HG03558 (cell line): Measurements from ENCODE around the gene EEA1.
"Not testable (repeated sequence)": the region's sequence is repeated elsewhere in the genome, so short reads cannot be mapped to it uniquely, and the experiment has no call there.

ENCODE experiments used
- ATAC-seq: cut with Tn5 transposase; IDR thresholded peaks from one replicate; pipeline ENCODE4 v1.9.1; 2021; ENCODE audit warnings: moderate number of reproducible peaks; ENCODE audit not compliant: unreplicated experiment; ENCODE audit errors: extremely low read depth

Gene EEA1

DNA sequence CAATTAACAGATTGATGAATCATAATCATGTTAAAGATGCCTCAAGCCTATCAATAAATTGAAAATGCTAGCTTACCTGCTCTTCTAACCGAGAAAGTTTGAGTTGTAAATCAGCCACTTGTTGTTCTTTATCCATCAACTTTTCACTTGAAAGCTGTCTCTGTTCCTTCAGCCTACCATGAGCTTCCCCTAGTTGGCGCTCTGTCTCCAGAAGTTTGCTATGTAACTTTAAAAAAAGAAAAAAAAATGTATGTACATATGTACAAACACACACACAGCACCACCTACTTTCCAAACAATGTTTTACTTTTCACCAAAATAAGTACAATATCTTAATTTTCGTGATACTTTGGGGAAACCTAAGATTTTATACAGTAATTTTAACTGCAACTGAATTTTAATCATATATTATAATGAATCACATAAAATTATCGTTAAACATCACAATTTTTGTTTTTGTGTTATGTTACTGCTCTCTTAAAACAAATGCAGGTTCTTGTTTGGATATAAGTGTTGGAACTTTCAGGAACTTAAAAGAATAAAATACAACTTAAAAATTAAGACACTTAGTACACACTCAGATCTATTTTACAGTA is 101.2 kb downstream of the EEA1 start:
- ATAC-seq: no peak

DNA sequence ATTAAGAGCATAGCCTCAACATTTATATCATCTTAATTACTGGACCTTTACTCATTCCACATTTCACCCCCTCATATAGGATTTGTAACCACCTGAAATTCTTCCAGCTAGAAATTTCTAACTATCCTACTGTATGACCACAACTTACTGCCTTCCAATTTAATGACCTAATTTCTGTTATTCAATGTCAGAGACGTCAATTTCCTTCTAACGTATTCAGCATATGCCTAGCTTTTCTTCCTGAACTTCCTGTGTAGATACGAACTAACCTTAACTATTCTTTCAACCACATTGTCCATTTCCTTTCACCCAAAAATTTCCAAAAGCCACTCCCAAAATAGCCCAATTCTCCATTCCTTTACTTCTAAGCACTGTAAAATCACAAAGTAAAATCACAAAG is 108.0 kb downstream of the EEA1 start:
- ATAC-seq: no peak

DNA sequence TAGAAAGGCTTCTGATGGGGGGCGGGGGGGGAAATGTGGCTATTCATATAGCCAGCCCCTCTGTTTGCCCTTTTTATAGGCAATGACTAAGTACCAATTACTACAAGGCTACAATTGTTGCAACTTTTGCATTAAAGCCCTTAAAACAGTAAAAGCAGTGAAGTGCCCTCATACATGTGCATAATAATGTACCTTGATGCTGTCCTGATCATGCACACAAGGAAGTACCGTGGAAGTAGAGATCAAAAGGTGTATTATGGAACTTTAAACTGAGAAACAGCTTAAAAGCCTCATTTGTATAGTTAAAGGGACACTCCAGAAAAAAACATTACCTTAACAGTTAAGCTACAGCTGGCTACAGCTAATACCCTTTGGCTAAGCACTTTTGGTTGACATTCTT is 114.5 kb downstream of the EEA1 start:
- no peak for ATAC-seq

DNA sequence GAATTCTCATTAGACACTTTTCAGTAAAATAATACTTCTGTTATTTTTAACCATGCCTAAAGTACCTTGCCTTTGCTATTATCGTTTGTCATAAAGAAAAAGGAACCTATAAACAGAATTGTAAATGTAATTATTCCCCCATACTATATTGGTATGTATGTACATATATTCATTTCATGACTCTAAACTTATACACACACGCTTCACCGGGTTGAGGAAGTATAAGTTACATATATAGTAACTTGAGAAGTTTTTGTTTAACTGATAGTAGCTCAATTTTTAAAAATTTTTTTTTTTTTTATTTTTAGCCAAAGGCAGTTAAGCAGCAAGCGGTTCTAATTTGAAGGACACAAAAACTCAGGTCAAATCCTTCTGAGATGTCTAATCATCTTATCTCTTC is 118.7 kb downstream of the EEA1 start:
- ATAC-seq: no peak

DNA sequence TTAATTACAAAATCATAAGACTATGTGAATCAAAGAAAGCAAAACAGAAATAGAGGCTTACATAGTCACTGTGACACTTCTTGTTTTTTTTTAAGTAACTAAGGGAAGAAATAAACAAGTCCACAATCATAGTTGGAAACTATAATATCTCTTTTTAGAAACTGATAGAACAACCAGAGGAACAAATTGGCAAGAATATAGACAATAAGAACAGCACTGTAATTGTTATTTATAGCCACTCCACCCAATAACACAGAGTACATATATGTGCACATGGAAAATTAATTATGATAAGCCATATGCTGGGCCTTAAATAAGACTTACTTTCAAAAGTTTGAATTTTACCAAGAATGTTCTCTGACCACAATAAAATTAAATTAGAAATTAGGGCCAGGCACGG is 125.2 kb downstream of the EEA1 start:
- no peak for ATAC-seq

DNA sequence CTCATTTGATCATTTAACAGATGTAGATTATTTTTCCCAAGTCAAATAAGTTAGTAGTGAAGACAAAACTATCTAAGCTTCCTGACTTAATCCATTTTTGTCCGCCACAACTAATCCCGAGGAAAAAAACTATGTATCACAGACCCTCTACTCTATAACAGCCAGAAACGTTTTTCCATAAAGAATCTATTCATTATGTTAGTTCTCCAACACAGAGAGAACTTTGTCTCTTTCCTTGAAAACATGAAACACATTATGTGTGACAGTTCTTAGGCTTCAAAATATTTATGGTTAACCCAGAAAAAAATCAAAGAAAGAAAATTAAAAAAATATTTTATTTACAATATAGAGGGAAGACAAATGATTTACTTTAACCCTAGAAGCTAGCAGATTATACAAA is 126.2 kb downstream of the EEA1 start:
- ATAC-seq: no peak

DNA sequence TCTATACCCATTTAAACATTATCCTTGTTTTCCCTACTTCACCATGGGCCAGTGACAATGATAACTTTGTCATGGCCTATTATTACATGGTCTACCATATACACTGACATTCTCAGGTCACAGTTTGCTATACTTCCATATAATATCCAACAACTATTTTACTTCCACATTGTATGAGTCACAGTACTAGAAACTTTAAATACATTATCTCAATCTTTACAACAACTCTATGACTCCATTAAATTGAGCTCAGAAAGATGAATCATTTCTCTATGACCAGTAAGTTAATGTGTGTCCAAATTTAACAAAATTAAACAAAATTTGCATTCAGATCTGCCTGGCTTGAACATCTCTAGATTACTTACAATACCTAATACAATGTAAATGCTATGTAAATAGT is 132.4 kb downstream of the EEA1 start:
- no peak for ATAC-seq

DNA sequence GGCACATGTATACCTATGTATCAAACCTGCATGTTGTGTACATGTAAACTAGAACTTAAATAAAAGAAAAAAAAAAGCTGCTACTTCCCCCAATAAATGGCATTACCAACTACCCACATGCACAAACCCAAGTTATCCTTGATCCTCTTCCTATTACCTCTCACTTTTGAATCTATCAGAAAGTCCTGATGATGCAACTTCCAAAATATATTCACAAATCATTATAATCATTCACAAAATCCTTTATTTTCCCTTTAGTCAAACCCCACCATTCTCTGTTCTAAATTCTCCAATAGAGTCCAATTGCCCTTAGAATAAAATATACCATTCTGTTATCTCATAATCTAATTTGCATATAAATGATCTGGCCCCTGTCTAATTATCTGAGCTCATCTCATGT is 134.3 kb downstream of the EEA1 start:
- ATAC-seq: no peak

DNA sequence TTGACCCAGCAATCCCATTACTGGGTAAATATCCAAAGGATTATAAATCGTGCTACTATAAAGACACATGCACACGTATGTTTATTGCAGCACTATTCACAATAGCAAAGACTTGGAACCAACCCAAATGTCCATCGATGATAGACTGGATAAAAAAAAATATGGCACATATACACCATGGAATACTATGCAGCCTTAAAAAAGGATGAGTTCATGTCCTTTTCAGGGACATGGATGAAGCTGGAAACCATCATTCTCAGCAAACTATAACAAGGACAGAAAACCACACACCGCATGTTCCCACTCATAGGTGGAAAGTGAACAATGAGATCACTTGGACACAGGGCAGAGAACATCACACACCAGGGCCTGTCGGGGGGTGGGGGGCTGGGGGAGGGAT is 134.7 kb downstream of the EEA1 start:
- ATAC-seq: not testable (repeated sequence)

DNA sequence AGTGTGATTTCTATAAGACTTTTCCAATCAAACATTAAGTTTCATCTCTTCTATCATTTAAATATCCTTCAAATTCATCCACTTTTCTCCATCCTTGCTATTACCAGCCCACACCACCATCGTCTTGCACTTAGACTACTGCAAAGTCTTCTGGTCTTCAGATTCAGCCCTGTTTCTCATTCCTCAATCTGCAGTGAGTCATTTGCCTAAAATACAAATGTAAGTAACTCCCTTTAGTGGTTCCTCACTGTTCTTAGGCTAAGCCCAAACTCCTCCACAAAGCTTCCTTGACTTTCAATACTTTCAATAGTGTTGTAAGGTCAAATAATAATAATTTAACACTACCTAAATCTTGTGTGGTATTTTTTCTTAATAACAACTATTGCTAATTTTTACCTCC is 143.1 kb downstream of the EEA1 start:
- ATAC-seq: no peak

DNA sequence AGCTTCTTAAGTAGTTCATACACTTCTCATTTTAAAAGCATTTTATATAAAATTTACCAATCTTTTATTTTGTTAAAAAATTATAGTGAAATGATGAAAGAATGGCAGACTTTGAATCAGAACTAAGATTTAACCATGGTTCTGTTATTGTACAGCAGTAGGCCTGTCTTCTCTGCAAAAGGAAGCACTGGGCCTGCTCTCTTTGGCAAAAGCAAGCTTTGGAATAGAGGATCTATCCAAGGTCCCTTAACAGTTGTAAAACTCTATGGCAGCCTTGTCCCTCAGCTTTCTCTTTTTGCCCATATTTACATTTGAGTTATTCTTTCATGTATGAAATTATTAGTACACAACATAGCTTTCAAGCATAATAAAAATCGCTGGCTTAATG is 143.5 kb downstream of the EEA1 start:
- no peak for ATAC-seq

DNA sequence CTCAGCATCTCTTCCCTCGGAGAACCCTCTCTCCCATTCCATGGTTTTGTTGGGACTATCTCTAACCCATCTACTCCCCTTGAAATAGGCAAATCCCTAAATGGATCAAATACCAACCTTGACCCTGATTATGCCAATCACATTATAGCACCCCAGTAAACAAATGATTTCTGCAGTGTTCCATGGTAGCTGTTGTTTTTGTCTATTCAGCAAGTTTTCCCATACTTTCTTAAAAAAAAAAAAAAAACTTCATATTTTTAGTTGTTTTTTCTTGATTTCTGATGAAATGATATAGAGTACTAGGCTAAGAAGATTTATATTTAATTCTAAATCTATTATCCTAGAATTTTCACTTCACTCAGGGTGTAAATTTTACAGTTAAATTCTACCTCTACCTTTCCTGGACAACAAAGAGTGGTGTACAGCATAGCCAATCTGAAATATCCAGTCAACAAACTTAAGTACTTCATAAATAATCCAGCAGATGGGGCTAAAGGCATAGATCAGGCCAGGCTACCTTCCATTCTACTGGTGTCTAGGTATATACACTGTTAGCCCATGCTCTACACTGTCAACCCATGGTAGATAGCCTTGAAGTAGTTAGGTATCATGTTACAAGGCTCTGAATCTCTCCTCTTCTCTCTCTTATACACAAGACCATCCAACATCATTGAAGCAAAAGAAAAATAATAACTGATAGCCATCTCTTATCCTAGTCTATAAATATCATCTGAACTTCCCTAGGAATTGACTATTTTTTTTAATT is 144.1 kb downstream of the EEA1 start:
- peak; percentile 87 for ATAC-seq

DNA sequence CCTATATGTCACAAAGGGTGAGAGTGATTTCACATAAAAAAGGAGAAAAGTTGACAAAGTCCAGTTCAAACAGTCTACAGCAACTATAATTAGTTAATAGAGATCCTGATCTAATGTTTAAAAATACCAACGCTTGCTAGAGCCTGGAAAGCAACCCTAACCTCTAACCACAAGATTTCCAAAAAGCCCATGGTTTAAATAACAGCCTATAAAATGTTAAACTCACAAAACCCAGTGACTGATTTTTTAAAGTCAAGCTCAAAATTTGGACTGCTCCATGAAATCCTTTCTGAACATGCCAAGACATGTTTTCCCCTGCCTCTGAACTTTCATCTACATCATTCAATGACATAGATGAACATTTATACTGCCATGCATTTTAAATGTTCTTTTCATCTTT is 144.7 kb downstream of the EEA1 start:
- ATAC-seq: no peak

DNA sequence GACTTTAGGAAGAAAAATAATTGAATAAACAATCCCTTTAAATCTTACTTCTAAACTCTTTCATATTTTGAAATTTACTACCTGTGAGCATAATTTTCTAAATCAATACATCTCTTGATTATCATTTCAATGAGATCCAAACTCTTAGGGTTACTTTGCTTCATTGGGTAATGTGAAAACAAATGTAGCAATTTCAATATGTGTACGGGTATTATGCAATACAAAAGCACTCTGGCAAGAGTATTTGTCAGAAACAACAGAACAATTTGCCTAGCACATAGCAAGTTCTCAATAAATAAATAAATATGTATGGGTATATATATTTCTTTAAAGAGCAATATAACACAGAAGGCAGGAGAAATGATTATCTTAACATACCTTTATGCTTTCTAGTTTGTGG is 149.2 kb downstream of the EEA1 start:
- no peak for ATAC-seq

DNA sequence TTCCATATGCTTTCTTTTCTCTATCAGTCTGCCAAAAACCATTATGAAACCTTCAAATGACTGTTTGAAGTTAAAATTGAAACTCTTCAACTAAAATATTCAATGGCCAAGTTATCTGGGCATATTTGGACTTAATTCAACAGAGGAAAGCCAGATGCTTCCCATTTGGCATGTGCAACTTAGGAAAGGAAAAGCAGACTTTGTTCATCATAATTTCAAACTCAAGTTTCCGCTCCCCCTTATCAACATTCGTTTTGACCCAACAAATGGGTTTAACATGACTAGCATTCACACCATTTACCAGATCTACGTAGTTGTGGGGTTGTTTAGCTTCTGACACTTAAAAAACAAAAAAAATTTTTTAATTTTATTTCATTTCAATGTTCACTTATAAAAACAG is 150.6 kb downstream of the EEA1 start:
- ATAC-seq: no peak

DNA sequence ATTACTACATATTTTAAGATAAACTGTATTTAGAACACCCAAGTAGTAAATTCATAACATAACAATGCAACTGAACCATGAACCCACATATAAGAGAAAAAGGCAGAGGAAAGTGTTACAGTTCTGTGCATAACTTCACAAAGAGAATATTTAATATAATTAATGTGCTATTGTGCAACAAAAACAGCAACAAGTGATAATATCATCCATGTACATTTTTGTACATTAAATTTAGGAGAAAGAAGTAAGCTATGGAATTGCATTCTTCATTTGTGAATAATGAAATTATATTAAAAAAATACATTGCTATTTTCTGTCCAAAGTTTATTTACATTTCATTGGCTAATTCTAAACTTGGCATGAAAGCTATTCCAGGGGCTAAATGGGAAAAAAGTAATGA is 153.7 kb downstream of the EEA1 start:
- ATAC-seq: no peak

DNA sequence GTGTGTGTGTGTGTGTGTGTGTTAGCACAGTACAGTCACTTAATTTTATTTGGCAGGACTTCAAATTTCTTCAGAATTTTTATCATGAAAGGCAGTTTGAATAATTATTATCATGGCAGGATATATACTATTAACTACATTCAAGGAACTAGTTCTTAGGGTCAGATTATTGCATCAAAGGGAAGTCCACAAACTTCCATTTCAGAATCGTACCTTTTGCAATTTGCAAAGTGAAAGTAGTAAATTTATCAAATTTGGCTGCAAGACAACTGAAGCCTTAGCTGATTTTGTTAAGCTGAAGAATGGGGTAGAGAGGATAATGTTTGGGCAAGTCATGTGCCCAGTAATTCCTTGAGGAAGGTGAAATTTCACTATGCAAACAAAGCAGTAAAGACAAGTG is 158.1 kb downstream of the EEA1 start:
- no peak for ATAC-seq

DNA sequence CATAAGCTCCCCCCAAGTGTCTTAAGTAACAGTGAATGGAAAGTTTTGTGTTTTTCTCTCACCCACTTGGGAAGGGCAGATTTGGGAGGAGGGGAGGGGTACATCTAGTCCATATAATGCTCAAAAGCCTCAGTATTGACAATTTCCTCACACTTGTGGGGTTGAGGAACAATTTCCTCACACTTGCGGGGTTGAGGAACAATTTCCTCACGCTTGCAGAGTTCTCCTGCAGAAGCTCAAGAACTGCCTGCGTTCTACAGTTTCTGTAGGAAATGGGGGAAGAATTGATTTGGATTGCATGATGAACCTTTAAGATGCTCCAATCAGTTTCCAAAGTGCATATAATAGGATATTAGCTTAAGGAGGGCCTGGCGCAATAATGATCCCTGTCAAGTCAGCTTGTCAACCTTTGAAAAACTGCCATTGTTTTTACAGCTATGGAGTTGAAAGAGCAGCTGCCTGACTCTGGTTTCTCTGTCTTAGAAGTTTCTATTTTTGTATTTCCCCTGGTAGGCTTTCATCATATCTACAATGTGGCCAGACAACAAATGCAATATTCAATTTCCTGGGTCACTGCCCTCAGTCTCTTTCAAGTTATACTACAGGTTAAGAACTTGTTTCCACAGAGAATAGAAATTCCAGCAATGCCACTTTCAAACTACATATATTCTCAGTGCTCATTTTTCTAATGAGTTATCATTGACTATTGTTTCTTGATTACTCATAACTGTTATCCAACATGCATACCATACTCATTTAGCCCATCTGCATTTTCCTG is 159.8 kb downstream of the EEA1 start:
- peak; percentile 86 for ATAC-seq

DNA sequence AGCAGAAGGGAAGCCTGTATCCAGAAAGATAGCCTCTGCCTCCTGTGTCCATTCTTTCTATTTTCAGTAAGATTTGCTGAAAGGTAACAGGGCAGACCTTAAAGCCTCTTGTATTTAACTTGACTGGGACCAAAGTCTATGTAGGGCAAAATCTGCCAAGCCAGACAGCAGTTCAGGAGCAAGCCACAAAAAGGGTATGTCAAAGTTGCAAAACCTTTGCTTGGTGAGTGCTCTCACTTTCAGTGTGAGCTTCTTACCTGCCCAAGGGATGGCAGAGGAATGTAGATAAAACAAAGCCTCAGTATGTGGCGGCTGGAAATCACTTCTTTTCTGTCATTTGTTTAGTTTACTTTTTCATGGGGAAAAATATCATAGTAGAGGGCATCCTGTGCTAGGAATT is 163.2 kb downstream of the EEA1 start:
- no peak for ATAC-seq

DNA sequence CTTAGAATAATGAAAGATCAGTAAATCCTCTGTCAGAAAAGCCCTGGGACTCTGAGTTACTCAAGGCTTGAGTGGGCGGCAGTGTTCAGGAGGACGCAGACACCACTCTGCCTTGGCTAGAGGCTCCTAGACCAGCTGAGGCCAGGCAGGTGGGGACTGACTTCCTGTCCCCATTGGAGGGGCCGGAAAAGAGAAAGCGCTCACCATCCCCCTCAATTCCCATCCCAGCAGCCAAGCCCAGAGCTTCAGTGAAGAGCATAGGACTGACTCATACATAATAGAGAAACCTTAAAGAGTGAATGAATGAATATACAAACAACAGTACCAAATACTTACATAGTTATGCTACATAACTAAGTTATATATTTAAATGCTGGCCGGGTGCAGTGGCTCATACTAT is 164.3 kb downstream of the EEA1 start:
- ATAC-seq: no peak

DNA sequence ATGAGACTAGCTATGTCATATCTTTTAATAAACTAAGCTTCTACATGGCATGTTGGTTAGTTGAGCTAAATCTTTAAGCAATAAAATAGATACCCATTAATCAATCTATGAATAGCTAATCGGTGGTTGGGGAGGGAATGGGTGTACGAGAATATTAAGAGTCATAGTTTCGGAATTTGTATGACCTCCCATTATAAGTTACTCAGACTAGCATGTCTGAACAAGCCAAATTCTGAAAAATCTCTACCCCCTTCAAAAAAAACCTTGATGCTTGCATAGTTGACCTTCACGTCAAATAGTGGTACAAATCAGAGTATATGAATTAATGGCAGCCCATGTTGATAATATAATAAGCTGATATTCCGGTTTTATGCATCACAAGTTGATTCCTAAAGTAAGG is 166.3 kb downstream of the EEA1 start:
- no peak for ATAC-seq
